ENCODE measurements around the gene PRPF19.

The PRPF19 gene

DNA sequence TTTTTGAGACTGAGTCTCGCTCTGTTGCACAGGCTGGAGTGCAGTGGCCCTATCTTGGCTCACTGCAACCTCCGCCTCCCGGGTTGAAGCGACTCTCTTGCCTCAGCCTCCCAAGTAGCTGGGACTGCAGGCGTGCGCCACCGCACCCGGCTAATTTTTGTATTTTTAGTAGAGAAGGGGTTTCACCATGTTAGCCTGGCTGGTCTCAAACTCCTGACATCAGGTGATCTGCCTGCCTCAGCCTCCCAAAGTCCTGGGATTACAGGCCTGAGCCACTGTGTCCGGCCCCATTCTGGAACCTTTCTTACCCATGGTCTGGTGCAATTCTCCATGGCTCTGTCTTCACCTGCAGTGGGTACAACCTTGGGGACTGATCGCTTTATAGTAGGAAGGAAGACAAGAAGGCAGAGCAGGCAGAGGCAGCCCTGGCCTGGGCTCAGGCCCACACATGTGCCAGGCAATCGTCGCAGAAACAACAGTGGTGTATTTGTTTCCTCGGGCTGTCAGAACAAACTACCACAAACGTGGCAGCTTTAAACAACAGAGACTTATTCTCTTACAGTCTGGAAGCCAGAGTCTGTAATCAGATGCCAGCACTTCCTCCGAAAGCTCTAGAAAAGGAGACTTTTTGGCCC, 46.7 kb downstream of the PRPF19 start:
- TF ChIP-seq, protein P1, sequence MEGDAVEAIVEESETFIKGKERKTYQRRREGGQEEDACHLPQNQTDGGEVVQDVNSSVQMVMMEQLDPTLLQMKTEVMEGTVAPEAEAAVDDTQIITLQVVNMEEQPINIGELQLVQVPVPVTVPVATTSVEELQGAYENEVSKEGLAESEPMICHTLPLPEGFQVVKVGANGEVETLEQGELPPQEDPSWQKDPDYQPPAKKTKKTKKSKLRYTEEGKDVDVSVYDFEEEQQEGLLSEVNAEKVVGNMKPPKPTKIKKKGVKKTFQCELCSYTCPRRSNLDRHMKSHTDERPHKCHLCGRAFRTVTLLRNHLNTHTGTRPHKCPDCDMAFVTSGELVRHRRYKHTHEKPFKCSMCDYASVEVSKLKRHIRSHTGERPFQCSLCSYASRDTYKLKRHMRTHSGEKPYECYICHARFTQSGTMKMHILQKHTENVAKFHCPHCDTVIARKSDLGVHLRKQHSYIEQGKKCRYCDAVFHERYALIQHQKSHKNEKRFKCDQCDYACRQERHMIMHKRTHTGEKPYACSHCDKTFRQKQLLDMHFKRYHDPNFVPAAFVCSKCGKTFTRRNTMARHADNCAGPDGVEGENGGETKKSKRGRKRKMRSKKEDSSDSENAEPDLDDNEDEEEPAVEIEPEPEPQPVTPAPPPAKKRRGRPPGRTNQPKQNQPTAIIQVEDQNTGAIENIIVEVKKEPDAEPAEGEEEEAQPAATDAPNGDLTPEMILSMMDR (IDR thresholded peaks at IDR 0.05; ENCODE audit: low read depth, low read length) = no peak
- H3K4me3 ChIP-seq (ENCODE audit: low read depth, low read length) = no peak overlapping the region

DNA sequence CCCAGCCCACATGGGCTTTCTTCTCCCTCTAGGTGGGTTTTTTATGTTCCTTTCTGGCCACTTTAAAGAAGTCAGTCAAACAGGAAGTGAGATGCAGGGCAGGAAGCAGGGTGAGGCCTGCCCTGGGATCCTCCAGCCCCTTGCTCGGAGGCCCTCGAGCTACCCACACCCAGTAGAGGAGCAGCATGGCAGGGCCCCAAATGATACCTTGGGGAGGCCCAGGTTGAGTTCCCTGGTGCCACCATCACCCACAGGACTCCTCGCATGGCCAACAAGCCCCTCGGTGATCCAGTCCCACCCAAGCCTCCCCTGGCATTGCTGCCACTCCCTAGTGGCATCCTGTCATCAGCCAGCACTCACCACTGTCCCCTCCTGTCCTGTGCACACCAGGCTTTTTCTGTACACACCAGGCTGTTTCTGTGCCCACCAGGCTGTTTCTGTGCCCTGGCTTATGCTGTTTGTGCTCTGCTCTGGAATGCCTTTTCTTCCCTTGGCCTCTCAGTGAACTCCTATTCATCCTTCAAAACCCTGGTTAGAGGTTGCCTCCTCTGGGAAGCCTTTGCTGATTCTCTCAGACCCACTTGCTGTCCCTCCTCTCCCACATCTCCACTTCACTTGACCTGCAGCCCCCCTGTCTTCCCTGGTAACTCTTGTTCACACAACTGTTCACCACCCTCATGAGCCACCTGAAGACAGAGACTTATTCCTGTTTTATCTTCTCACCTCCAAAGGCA, 47.5 kb downstream of the PRPF19 start:
- H3K4me3 ChIP-seq (ENCODE audit: low read depth, low read length) = no peak overlapping the region
- TF ChIP-seq, protein P1 (IDR thresholded peaks at IDR 0.05; ENCODE audit: low read depth, low read length) = no peak

DNA sequence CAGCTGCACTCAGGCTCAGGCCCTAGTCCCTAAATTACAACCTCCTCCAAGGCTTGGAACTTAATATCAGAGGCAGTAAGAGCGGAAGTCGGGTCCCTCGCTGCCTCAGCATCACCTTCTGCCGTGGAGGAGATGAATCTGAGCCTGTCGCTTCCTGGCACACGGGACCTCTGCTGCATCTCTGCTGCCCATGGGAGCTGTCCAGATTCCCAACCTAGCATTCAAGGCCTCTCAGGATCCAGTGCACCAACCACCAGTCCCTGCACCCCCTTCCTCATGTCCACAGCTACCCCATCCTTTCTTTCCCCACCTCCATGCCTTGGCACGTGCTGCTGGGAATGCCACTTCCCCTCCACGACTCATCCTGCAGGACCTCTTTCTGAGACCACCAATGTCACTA, 48.1 kb downstream of the PRPF19 start:
- H3K4me3 ChIP-seq (ENCODE audit: low read depth, low read length) = no peak overlapping the region
- TF ChIP-seq, protein P1 (IDR thresholded peaks at IDR 0.05; ENCODE audit: low read depth, low read length) = no peak

DNA sequence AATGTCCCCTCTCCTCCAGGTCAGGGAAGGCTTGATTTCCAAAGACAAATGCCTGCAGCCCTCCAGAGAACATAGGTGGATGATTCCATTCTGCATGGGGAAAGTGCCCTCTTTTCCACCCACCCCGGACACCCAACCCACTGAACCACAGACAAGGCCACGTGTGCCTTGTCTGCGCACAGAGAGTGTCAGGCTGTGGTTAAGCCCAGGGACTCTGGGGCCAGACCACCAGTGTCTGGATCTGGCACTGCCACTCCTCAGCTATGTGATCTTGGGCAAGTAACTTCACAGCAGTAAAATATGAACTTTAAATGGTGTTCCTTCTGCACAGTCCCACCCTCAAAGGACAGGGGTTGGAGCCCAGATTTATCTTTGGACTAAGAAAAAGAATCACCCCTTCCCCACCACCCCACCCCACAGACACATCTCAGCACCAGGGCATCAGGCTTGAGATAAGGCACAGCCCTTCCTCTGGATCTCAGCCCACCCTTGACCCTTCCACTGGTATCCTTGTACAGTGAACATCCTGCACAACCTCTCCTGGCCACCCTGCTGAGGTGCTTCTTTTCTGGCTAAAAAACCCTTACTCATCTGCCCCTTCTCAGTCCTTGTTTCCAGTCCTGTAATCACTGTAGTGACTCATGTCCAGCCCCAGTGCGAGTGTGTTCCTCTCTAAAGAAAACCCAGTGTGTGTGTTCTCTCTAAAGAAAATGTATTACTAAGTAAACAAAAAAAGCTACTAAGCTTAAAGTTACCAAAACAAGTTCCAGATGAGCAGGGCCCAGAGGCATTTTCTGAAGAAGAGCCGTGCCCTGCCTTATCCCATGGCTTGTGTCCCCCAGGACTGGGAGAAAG, 48.8 kb downstream of the PRPF19 start:
- H3K4me3 ChIP-seq (ENCODE audit: low read depth, low read length) = no peak overlapping the region
- TF ChIP-seq, protein P1 (IDR thresholded peaks at IDR 0.05; ENCODE audit: low read depth, low read length) = no peak

DNA sequence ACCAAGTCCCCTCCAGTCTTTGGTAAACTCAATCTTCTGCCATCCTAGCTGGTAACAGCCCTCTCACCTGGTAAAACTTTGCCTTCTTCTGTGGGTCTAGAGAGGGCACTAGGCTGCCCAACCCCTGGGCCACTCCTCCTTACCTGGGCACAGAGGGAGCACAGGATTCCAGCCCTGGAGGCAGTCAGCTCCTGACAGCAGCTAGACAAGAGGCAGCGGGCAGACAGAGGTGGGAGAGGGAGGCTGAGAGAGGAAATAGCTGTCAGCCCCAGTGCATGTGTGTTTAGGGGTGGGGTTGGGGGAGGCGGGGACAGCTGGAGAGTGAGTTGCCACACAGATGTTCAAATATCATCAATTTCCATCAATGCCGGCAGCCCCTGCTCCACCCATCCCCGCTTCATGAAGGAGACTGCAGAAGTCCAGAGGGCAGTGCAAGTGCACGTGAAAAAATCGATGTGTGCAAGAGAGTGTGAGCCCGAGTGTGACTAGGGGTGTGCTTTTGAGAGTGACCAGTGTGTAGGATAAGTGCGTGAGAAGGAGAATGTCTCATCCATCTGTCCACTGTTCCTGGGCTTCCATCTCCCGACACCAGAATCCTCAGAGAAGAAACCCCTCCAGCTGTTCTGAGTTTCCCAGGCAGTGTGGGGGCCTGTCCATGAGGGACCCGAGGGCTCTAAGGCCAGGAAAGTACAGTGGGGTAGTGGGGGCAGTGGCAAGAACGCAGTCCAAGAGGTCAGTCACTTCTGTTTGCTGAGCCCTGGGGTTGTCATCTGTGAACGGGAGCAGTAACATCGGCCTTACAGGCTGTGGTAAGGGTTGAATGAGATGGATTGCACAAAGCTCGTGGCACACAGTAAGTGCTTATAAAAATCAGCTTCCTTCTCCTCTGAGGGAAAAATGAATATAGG, 50.4 kb downstream of the PRPF19 start, which contains the start of gene PTGDR2:
TSS of gene PTGDR2 (minus strand) at position 225 of the 908 bp plus-strand sequence. CDS start 2,228 bp downstream, outside the sequence.
- no peak within 1 kb of the TSS for H3K4me3 ChIP-seq (ENCODE audit: low read depth, low read length)
- TF ChIP-seq, protein P1 (IDR thresholded peaks at IDR 0.05; ENCODE audit: low read depth, low read length) = no peak

DNA sequence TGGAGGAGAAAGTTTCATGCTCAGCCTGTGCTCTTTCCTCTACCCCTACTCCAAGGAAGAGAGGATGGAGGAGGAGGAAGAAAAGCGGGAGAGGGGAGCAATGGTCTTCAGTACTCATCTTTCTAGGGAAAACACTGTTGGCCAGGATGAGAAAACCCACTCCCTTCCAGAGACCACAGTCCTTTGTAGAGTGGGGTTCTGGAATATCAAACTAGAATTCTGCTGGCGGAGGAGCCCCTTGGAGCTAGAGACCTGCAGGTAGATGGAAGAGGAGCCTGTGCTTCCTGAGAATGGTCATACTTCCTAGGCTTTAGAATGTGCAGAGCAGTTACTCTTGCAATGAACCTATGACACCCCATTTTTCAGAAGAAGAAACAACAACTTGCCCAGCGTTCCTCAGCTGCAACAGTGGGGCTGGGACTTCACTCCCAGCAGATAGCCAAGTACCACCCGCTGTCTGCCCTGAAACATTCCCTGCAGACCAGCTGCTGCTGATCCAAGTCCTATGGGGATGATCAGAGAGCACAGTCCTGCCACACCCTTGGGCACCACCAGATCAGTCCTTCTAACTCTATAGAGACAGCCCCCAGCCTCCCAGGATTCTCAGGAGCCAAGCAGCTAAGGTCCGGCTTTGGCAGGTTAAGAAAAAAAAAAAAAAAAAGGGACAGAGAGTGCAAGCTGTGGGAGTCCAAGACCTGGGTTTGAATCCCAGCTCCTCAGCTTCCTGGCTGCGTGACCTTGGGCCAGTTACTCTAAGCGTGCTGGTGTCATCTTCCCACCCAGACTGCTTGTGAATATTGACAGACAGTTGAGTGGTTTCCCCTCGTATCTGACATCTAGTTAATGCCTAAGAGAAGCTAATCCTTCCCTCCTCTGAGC, 51.3 kb downstream of the PRPF19 start:
- TF ChIP-seq, protein P1 (IDR thresholded peaks at IDR 0.05; ENCODE audit: low read depth, low read length) = no peak
- no peak overlapping the region for H3K4me3 ChIP-seq (ENCODE audit: low read depth, low read length)

Measured in WI38 (cell line).